Measurements from ENCODE around the gene CFB. TPM values are rescaled to one million over a fixed set of nuclear protein-coding genes. Genes with fewer than 3 reads are reported as not detected.

The CFB gene
- total RNA-seq, 1 donor from 2014 or later, result 3.9 TPM

DNA sequence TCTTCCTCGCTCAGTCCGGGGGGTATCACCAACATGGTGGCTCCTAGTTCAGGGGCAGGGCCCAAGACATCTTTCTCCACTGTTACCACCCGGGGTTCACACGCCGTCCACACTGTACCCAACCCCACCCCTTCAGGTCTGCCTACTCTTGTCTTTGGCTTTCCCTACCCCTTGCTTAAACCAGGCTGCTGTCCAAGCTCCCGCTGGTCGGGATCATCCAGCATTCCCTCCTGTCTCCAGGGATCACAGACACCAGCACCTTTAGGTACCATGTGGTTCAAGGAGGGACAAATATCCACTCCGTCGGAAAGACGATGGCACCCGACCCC is 12.5 kb downstream of the CFB start:
- Mint-ChIP-seq H3K4me1 (ENCODE audit: low read depth) (peaks cover 19% of the 10 kb centered on the region), H3K36me3 (ENCODE audit: insufficient read depth) (peaks cover 17% of the 10 kb centered on the region), H3K27me3 (no peaks in the 10 kb centered on the region), H3K27ac (peak overlapping the region; percentile 95), H3K9me3 (ENCODE audit: low read depth) (no peaks in the 10 kb centered on the region), H3K4me3 (ENCODE audit: low read depth) (peak overlapping the region; percentile 98)
- no peak for DNase-seq (ENCODE audit: low spot score, unreplicated experiment)
- TF ChIP-seq, protein P1, sequence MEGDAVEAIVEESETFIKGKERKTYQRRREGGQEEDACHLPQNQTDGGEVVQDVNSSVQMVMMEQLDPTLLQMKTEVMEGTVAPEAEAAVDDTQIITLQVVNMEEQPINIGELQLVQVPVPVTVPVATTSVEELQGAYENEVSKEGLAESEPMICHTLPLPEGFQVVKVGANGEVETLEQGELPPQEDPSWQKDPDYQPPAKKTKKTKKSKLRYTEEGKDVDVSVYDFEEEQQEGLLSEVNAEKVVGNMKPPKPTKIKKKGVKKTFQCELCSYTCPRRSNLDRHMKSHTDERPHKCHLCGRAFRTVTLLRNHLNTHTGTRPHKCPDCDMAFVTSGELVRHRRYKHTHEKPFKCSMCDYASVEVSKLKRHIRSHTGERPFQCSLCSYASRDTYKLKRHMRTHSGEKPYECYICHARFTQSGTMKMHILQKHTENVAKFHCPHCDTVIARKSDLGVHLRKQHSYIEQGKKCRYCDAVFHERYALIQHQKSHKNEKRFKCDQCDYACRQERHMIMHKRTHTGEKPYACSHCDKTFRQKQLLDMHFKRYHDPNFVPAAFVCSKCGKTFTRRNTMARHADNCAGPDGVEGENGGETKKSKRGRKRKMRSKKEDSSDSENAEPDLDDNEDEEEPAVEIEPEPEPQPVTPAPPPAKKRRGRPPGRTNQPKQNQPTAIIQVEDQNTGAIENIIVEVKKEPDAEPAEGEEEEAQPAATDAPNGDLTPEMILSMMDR (IDR thresholded peaks at IDR 0.05; ENCODE audit: unreplicated experiment), result no peak

DNA sequence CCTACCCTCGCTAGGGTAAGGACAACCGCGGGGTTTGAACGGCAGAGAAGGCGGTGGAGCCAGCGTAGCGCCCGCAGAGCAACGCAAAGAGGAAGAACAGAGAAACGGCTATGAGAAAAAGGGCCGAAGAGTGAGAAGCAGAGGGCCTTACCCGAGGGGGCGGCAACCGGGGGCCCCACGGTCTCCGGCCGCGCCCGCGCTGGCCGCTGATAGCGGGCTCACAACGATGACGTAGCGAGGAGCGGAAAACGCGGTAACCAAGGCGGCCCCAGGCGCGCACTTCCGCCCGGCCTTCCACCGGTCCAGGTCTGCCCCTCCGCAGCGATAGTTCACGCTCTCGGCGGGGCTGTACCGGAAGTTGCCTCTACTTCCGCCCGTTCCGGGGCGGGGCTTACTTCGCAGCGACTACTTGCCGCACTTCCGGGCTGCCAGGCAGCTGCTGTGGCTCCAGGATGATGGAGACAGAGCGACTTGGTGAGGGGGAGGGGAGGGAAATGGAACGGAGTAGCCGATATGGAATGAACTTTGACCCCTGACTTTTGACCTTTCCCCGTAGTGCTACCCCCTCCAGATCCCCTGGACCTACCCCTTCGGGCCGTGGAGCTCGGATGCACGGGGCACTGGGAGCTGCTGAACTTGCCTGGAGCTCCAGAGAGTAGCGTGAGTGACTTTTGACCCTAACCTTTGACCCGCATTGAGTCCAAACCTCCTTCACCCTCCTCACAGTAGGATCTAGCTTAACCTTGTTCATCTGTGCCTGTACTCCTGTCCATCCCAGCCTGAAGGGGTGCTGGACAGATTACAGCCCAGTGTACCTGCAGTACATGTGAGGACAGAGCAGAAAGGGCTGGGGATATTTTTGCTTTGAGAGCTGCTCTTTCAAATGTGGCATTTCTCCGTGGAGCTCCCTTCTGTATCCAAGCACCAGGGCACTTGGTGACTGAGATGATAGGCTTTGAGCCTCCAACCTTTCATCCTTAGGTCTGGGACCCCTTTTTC is 13.1 kb downstream of the CFB start, which contains the start of the genes NELFE and SKIC2:
TSS of gene NELFE (minus strand) at position 231 of the 999 bp plus-strand sequence. CDS start 525 bp downstream, outside the sequence.
TSS of gene SKIC2 (plus strand) at position 435 of the 999 bp plus-strand sequence. CDS start at position 453, 18 bp downstream.
- peak within 1 kb of the TSS; percentile 98 for H3K27ac Mint-ChIP-seq
- no peaks in the 10 kb centered on the region for H3K9me3 Mint-ChIP-seq (ENCODE audit: low read depth)
- TF ChIP-seq, protein P1 (IDR thresholded peaks at IDR 0.05; ENCODE audit: unreplicated experiment), result no peak
- no peaks in the 10 kb centered on the region for H3K27me3 Mint-ChIP-seq
- H3K4me1 Mint-ChIP-seq (ENCODE audit: low read depth), result peaks cover 19% of the 10 kb centered on the region
- DNase-seq (ENCODE audit: low spot score, unreplicated experiment), result peak; percentile 95
- peak within 1 kb of the TSS; percentile 98 for H3K4me3 Mint-ChIP-seq (ENCODE audit: low read depth)
- peaks cover 20% of the 10 kb centered on the region for H3K36me3 Mint-ChIP-seq (ENCODE audit: insufficient read depth)

DNA sequence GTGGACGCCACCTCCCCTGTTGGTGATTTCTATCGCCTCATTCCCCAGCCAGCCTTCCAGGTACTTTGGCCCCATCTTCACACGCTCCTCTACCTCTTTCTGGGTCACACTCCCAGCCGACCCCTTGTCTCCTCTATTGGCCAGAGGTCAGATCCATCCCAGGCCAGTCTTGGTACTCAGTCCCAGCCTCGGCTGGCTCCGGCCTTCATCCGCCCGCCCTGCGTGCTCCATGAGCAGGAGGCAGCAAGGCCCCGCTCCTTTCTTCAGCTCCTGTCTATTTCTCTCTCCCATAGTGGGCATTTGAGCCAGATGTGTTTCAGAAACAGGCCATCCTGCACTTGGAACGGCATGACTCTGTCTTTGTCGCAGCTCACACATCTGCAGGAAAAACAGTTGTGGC is 15.7 kb downstream of the CFB start:
- DNase-seq (ENCODE audit: low spot score, unreplicated experiment), result no peak
- no peak overlapping the region for H3K27ac Mint-ChIP-seq
- H3K9me3 Mint-ChIP-seq (ENCODE audit: low read depth), result no peaks in the 10 kb centered on the region
- H3K4me3 Mint-ChIP-seq (ENCODE audit: low read depth), result peak overlapping the region; percentile 12
- H3K4me1 Mint-ChIP-seq (ENCODE audit: low read depth), result peaks cover 19% of the 10 kb centered on the region
- no peaks in the 10 kb centered on the region for H3K27me3 Mint-ChIP-seq
- H3K36me3 Mint-ChIP-seq (ENCODE audit: insufficient read depth), result peaks cover 10% of the 10 kb centered on the region
- TF ChIP-seq, protein P1 (IDR thresholded peaks at IDR 0.05; ENCODE audit: unreplicated experiment), result no peak

DNA sequence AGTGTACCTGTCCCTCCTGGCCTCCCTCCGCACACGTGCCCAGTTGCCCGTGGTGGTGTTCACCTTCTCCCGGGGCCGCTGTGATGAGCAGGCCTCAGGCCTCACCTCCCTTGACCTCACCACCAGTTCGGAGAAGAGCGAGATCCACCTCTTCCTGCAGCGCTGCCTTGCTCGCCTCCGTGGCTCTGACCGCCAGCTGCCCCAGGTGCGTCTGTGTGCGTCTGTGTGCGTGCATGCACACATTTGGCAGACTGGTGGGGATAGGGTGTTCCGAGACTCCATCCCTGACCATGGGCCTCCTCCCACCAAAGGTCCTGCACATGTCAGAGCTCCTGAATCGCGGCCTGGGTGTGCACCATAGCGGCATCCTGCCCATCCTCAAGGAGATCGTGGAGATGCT is 18.0 kb downstream of the CFB start:
- Mint-ChIP-seq H3K4me1 (ENCODE audit: low read depth) (peaks cover 8% of the 10 kb centered on the region), H3K36me3 (ENCODE audit: insufficient read depth) (peaks cover 15% of the 10 kb centered on the region), H3K27me3 (no peaks in the 10 kb centered on the region), H3K27ac (no peak overlapping the region), H3K9me3 (ENCODE audit: low read depth) (no peaks in the 10 kb centered on the region), H3K4me3 (ENCODE audit: low read depth) (no peak overlapping the region)
- TF ChIP-seq, protein P1 (IDR thresholded peaks at IDR 0.05; ENCODE audit: unreplicated experiment), result no peak
- DNase-seq (ENCODE audit: low spot score, unreplicated experiment), result no peak

DNA sequence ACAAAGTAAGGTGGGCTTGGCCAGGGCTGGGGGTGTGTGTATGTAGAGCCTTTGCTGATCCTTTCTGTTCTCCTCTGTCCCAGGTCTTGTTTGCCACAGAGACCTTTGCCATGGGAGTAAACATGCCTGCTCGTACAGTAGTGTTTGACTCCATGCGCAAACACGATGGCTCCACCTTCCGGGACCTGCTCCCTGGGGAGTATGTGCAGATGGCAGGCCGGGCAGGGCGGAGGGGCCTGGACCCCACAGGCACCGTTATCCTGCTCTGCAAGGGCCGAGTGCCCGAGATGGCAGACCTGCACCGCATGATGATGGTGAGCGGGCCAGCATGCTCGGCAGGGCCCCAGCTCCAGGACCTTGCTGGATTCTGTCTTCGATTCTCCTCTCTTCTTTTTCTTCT is 19.8 kb downstream of the CFB start:
- H3K27me3 Mint-ChIP-seq, result no peaks in the 10 kb centered on the region
- TF ChIP-seq, protein P1 (IDR thresholded peaks at IDR 0.05; ENCODE audit: unreplicated experiment), result no peak
- no peak overlapping the region for H3K4me3 Mint-ChIP-seq (ENCODE audit: low read depth)
- no peaks in the 10 kb centered on the region for H3K4me1 Mint-ChIP-seq (ENCODE audit: low read depth)
- no peak for DNase-seq (ENCODE audit: low spot score, unreplicated experiment)
- peaks cover 15% of the 10 kb centered on the region for H3K36me3 Mint-ChIP-seq (ENCODE audit: insufficient read depth)
- no peak overlapping the region for H3K27ac Mint-ChIP-seq
- H3K9me3 Mint-ChIP-seq (ENCODE audit: low read depth), result no peaks in the 10 kb centered on the region
